Measurements from ENCODE around the gene RBM19. TPM values are rescaled to one million over a fixed set of nuclear protein-coding genes. Genes with fewer than 3 reads are reported as not detected.

Gene RBM19
- polyA plus RNA-seq, 1 donor = 19.1 TPM

GRCh38 chr12:113900716-113901115 is 65.4 kb downstream of the RBM19 start:
- DNase-seq = no peak

GRCh38 chr12:113899561-113900471 is 66.3 kb downstream of the RBM19 start:
- peak; percentile 23 for DNase-seq

GRCh38 chr12:113899042-113899560 is 67.0 kb downstream of the RBM19 start:
- no peak for DNase-seq

- no peak for DNase-seq
Measured at GRCh38 chr12:113898466-113898865, 67.7 kb downstream of the RBM19 start.

- DNase-seq = no peak
Measured at GRCh38 chr12:113897406-113897805, 68.7 kb downstream of the RBM19 start.

- DNase-seq = no peak
Measured at GRCh38 chr12:113896841-113897240, 69.3 kb downstream of the RBM19 start.

- no peak for DNase-seq
Measured at GRCh38 chr12:113896194-113896593, 69.9 kb downstream of the RBM19 start.

- no peak for DNase-seq
Measured at GRCh38 chr12:113895176-113895575, 70.9 kb downstream of the RBM19 start.

GRCh38 chr12:113894697-113895096 is 71.4 kb downstream of the RBM19 start:
- DNase-seq = no peak

GRCh38 chr12:113893221-113893620 is 72.9 kb downstream of the RBM19 start:
- DNase-seq = no peak

GRCh38 chr12:113892556-113892955 is 73.6 kb downstream of the RBM19 start:
- DNase-seq = no peak

GRCh38 chr12:113891739-113892520 is 74.2 kb downstream of the RBM19 start:
- no peak for DNase-seq

GRCh38 chr12:113891167-113891692 is 74.9 kb downstream of the RBM19 start:
- DNase-seq = no peak

- peak; percentile 25 for DNase-seq
Measured at GRCh38 chr12:113889891-113890581, 76.1 kb downstream of the RBM19 start.

GRCh38 chr12:113889076-113889475 is 77.0 kb downstream of the RBM19 start:
- DNase-seq = no peak

GRCh38 chr12:113888435-113888834 is 77.7 kb downstream of the RBM19 start:
- DNase-seq = no peak

GRCh38 chr12:113887906-113888305 is 78.2 kb downstream of the RBM19 start:
- DNase-seq = no peak

- DNase-seq = no peak
Measured at GRCh38 chr12:113886721-113887120, 79.4 kb downstream of the RBM19 start.

- DNase-seq = no peak
Measured at GRCh38 chr12:113884392-113884791, 81.7 kb downstream of the RBM19 start.

GRCh38 chr12:113882690-113883089 is 83.4 kb downstream of the RBM19 start:
- no peak for DNase-seq

GRCh38 chr12:113880988-113881962 is 84.8 kb downstream of the RBM19 start:
- DNase-seq = peak; percentile 16
